Erythroblast (primary cell): ENCODE measurements around the gene KIAA1958.

Source experiments
- GATA1 ChIP-seq: IDR thresholded peaks from 2 replicates; pipeline ENCODE4 v1.6.1; 2011; ENCODE audit warnings: low read depth, mild to moderate bottlenecking, control low read depth, low read length, moderate library complexity
- POLR2A ChIP-seq: IDR thresholded peaks from 2 replicates; pipeline ENCODE4 v1.6.1; 2011; ENCODE audit warnings: mild to moderate bottlenecking, low read length

DNA sequence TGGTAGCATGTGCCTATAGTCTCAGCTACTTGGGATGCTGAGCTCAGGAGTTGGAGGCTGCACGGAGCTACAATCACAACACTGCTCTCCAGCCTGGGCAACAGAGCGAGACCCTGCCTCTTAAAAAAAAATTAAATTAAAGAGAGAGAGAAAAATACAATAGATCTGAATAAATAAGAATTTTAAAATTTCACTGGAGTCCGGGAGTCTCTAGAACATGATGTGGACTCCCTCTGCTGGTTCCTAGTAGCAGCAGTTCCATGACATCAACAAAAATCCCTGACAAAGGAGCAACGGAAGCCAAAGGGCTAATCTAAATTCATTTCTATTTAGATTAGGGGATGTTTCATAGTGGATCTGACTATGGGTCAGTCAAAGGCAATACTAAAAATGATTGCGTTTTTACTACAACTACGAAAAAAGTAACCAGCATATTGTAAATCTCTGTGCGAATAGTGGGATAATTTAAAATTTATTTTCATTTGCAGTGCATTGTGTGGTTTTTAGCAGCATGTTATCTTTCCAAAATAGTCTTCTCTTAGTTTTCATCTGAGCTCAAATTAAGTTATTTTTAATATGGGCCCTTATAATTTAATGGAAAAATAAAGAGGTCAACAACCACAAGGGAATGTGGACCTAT is 224.5 kb downstream of the KIAA1958 start:
- TF ChIP-seq POLR2A (no peak), GATA1 (no peak)
